Retinal pigment epithelial cell (primary cell): Measurements from ENCODE around the gene RNPEPL1.

Experiments used
- DNase-seq: peaks from one replicate; pipeline ENCODE4 v3.0.0-alpha.2; 2010; ENCODE audit warnings: low read depth
- H3K4me3 ChIP-seq: 2 replicates; pipeline ENCODE4 v1.5.1; 2011; ENCODE audit warnings: mild to moderate bottlenecking, low read length, control low read depth, moderate library complexity
- CTCF ChIP-seq: conservative IDR thresholded peaks from 2 replicates; pipeline ENCODE4 v1.5.1; 2011; ENCODE audit warnings: low read depth, low read length, control low read depth, inconsistent platforms

The RNPEPL1 gene

GRCh38 chr2:240591226-240591625, 22.9 kb downstream of the RNPEPL1 start:
- TF ChIP-seq CTCF = no peak
- DNase-seq = no peak
- H3K4me3 ChIP-seq = no peak overlapping the region

- H3K4me3 ChIP-seq = no peak overlapping the region
- TF ChIP-seq CTCF = no peak
- no peak for DNase-seq
Observed at GRCh38 chr2:240591784-240592183, 23.5 kb downstream of the RNPEPL1 start.

- no peak for DNase-seq
- TF ChIP-seq CTCF = no peak
- no peak overlapping the region for H3K4me3 ChIP-seq
Observed at GRCh38 chr2:240593026-240593702, 24.9 kb downstream of the RNPEPL1 start.

- H3K4me3 ChIP-seq = no peak overlapping the region
- no peak for DNase-seq
- no peak for TF ChIP-seq CTCF
Observed at GRCh38 chr2:240593703-240594451, 25.6 kb downstream of the RNPEPL1 start.

GRCh38 chr2:240594511-240595380, 26.5 kb downstream of the RNPEPL1 start:
- H3K4me3 ChIP-seq = no peak overlapping the region
- TF ChIP-seq CTCF = no peak
- no peak for DNase-seq

- DNase-seq = no peak
- TF ChIP-seq CTCF = peak; percentile 33
- no peak overlapping the region for H3K4me3 ChIP-seq
Observed at GRCh38 chr2:240595381-240596079, 27.2 kb downstream of the RNPEPL1 start.
